Activated CD8-positive, alpha-beta memory T cell treated with anti-CD3 and anti-CD28 coated beads, Interleukin-2, amount 50 U/mL, for 24 hours (primary cell): Measurements from ENCODE around the gene ARHGAP23.
"Not testable (repeated sequence)": the region's sequence is repeated elsewhere in the genome, so short reads cannot be mapped to it uniquely, and the experiment has no call there.

Experiments used
- DNase-seq: peaks from one replicate; pipeline ENCODE4 v3.0.0-alpha.2; 2020; ENCODE audit errors: extremely low read depth

Gene ARHGAP23

DNA sequence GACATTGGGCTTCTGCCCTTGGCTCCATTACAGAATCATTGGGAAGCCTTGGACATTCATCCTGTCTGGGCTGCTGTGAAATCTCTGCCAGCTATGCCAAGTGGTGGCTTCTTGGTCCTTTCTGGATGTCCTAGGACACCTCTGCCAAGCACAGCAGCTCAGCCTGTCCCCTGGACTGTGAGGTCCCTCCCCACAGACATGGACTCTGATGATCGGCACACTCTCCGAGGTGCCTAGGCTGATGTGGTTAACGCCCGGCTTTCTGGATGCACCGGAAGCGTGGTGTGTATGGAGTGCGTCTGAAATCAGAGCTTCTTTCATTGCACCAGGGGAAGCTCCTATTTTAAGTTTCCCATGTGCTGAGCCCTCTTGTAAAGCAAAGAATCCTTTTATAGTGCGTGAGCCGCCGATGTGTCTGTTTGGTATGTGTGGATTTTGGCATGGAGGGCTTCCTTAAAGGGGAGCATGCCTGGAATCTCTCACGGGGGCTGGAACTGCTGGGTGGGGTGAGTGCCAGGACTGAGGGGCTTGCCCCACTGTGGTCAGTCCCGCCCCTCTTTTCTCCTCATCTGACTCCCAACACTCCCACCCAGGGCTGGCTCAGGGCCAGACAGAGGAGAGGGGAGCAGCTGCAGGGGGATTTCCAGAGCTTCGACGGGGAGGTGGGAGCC is 7.0 kb upstream of the ARHGAP23 start:
- DNase-seq, result no peak

DNA sequence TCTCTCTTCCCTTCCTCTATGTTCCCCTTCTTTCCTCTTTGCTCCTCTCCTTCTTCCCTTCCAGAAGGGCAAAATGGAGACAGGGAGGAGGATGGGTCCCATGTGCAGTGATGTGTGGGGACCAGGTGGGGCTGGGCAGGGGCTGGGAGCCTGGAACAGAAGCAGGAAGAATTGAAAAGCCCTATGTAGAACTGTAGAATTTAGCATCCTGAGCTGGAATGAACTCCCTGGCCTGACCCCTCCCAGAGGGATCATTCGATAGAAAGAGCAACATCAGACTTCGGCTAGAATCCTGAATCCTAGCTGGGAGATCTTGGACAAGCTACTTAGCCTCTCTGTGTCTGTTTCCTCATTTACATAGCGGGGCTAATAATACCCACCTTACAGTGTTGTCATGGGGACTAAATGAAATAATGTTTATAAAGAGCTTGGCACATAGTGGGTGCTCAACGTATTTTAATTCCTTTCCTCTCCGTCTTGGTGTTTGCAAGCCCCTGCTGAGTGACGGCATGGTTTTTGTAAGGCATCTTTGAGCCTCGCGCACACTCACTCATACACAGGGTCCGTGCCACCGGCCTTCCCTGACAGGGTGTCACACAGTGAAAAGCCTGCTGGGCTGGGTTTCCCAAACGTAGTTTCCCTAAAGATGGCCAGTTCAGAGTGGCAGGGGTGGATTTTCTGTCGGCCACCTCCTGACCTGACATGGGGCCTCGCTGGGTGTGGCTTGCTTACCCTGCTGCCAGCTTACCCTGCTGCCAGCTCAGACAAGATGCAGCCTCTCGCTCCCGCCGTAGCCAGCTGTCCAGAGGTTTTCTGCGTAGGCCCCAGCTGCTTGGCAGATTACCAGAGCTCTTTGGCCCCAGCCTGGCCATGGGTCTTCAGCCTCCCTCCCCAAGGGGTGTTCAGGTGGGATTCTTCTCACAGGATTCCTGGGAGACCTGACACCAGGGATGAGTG is 6.1 kb upstream of the ARHGAP23 start:
- no peak for DNase-seq

DNA sequence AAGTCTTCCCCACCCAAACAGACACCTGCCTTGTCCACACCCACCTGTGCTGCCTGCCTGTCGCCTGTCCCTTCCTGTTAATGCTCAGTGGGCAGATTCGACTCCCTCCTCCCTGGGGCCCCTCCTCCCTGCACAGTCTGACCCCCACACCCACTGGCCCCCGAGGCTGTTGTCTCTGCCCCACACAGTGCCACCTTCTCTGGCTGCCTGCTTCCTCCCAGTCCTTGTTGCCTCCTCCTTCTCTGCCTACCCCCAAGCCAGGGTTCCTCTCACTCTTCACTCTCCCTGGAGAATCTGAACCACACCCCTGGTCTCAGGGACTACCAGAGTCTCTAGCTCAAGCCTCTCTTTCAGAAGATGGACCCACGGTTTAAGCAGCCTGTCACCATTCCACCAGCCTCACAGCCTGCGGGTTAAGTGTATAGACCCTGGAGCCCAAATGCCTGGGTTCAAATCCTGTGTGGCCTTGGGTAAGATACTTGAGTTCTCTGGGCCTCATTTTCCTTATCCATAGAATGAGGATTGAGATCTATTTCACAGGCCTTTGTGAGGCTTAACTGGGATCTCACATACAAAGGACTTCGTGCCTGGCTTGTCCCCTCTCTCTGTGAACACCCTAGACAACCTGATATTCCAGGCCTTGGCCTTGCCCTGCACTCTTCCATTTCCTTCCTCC is 3.8 kb upstream of the ARHGAP23 start:
- DNase-seq, result no peak

DNA sequence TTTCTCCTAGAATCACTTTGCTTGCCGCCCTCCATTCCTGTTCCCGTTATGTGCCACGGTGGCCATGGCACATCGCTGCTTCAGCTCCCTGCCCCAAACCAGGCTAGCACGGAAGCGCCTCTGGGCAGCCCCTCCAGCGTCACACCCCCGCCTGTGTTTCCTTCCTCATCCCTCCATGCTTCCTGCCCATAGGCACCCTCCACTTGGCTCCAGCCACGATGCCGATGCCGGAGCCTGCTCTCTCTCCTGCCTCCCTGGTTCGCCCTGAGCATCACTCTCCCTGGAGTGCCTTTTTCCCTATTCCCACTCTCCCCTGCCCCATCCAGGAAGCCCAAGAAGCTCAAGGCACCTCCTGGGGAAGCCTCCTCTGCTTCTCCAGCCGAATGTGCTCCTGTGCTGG is 3.2 kb upstream of the ARHGAP23 start:
- DNase-seq, result no peak

DNA sequence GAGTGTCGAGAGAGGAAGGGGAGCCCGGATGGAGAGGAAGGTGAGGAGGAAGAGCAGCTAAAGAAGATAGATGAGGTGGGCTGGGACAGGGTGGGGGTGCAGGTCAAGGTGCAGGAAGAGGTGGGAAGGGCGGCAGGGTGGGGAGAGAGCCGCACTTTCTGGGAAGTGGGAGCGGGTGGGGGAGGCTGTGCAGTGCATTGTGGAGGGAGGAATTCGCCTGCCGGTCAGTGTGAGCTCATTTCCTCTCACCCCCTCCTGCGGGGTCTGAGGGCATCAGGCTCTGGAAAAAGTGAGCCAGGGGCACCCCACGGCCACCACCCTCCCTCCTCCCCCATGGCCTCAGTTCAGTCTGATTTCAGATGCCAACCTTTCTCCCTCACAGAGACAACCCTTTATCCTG is 2.5 kb upstream of the ARHGAP23 start:
- no peak for DNase-seq

DNA sequence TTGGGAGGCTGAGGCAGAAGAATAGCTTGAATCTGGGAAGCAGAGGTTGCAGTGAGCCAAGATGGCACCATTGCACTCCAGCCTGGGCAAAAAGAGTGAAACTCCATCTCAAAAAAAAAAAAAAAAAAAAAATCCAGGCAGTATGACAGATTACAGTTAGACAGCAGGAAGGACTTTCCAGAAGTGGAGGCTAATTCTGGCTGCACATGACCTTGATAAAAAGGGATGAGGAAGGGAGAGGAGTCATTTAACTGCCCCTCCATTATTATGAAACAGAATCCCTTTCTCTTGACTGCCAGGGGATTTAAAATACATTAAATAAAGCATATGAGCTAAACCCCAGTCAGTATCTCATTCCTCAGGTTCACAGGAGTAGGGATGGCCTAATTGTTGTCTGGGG is 1.8 kb upstream of the ARHGAP23 start:
- no peak for DNase-seq

DNA sequence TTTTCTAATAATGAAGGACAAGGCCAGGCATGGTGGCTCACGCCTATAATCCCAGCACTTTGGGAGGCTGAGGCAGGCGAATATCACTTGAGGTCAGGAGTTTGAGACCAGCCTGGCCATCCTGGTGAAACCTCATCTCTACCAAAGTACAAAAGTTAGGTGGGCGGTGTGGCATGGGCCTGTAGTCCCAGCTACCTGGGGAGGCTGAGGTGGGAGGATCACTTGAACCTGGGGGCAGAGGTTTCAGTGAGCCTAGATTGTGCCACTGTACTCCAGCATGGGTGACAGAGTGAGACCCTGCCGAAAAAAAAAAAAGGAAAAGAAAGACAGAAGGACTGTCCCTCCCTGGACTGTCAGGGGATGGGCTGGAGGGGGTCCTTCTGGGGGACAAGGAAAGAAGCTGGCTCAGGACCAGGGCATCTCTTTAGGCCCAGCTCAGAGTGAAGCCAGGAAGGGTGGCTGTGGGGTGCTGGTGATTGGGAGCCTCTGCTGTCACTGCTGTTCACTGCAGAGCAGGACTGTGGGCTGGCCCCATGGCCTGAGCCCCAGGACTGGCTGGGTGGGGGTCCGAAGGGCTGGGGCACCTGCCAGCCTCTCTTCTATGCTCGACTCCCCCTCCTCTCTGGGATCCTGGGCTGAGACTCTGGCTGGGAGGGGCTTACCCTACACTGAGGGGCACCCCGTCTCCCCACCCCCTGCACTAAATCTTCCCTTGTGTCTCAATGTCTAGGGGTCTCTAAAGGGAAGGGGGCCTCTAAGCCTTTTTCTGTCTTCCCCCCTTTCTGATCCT is 909 bp upstream of the ARHGAP23 start:
- no peak for DNase-seq

DNA sequence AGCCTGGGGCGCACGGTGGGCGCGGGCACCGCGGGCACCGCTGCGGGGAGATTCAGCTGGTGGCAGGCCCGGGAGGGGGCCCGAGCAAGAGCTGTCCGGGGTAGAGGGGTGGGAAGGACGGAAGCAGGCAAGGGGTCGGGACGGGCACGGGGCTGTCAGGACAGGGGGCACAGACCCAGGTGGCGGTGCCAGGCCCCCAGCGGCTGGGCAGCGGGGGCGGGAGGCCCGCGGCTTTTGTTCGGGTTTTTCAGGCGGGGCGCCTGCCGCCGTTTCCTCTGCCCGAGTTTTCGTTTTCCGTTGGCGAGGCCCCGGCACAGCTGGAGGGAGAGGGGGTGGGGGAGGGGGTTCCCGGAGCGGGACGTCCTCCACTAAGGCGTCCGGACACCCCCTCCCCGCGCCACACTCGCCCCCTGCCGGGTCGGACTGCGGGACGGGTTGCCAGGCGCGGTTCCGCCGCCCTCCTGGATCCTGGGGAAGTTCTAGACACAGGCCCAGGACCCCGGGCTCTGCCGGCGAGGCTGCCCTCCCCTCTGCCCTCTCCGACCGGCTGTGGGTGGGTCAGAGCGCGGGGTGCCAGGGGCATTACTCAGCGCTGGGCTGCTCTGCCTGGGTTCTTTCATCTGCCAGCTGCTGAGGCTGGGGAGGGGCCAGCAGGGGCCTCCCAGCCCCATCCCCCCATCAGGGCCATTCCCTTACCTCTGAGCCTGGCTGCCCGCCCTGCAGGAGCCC is 543 bp downstream of the ARHGAP23 start:
- no peak for DNase-seq

DNA sequence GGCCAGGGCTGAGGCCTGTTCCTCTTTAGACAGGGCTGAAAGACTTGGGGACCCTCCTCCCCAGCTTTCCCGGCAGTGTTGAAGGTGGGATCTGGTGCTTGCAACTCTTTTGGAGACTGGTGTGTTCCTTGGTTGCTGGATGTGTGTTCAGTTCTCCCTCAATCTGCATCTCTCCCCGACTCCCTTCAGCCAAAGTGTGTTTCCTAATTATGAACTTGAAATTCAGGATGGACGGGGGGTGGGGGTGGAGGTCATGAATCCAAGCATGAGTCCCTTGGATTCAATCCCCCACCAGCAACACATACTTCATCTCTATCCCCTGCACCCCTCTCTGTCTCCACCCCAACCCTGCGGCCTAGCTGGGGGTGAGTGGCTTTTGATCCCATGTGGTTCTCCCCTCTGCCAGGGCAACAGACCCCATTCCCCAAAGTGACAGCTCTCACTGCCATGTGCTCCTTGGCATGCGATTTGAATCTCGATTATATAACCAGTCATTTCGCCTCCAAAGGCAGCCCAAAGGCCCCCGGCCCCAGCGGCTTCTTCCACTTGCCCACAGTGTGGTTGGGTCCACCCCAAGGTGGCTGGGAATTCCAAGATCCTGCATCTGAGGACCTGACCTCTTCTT is 1.3 kb downstream of the ARHGAP23 start:
- no peak for DNase-seq

DNA sequence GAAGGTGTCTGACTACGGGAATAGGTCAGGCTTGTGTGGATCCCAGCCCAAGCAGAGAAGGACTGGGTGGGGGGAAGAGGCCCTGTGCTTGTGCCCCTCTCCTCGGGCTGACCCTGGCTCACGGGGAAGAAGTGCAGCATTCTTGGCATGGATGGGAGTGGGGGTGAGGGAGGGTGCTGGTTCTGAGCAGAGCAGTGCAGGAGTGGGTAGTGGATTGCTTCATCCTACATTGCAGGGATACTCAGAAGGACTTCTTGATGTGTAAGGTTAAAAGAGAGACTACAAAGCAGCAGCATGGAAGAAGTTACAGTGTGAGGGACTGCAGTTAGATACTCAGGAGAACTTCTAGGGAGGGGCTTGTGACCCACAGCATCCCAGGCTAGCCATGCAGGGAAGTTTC is 2.1 kb downstream of the ARHGAP23 start:
- no peak for DNase-seq

DNA sequence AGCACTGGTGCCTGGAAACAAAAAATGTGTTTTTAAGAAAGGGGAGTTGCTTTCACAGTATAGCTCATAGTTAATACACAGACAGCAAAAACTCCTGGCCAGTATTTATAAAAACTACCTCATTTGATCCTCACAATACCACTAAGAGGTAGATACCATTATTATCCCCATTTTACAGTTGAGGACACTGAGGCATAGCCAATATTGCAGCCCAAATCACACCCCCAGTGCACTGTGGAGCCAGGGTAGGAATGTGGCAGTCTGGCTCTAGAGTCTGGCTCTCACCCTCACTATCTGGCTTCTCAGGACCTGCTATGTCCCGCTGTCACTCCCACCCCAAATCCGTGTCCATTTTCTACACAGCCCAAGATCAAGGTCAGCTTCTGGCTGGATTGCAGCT is 2.6 kb downstream of the ARHGAP23 start:
- DNase-seq, result no peak

DNA sequence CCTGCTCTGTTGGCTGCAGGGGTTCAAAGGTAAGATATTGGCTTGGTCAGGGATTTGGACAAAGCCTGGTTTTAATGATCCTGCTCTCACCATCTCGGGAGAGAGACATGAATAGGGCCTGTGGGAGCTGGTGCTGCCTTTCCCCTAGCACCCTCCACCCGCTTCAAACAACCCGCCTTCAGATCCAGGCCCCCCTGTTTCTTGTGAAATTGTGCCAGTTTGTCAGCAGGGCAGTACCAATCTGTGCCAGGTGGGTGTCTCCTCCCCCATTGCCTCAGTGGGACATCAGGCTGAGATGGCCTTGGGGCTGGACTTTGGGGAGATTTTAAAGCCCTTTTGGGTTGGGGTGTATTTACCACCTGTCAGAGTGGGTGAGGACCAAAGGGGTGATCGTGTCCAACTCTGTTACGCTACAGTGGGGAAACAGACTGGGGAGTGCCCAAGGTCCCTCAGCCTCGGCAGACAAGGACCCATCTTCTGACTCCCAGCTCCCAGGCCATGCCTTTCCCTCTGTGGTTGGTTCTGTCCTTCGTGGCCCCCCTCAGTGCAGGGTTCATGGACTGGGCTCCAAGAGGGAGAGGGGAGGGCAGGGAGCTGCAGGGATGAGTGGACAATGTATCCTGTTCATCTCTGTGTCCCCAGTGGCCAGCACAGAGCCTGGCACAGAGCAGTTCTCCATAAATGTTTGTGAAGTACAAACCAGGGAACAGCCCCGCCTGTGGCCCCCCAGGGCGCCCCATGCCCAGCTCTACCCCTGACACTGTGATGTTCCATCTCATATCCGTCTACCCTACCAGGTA is 3.3 kb downstream of the ARHGAP23 start:
- DNase-seq, result no peak

DNA sequence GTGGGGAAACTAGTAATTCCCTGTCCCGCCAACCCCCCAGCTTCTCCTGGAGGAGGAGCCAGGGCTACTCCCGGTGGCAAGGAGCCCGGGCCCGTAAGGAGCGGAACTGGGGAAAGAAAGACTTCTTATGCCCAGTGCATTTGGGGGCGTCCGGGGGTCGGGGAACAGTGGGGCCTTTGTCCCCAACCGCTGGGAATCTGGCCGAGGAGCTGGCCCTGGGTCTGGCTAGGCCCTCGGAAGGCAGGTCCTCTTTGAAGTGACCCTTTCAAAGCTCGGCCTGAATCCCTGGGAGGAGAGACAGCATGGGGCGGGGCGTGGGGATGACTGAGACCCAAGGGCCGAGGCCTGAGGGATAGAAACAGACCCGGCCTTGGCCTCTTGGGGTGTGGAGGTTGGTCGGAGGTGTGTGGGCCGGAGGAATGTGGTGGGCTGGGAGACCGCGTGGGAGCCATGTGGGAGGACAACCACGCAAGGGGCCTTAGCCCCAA is 6.0 kb downstream of the ARHGAP23 start:
- DNase-seq, result no peak

DNA sequence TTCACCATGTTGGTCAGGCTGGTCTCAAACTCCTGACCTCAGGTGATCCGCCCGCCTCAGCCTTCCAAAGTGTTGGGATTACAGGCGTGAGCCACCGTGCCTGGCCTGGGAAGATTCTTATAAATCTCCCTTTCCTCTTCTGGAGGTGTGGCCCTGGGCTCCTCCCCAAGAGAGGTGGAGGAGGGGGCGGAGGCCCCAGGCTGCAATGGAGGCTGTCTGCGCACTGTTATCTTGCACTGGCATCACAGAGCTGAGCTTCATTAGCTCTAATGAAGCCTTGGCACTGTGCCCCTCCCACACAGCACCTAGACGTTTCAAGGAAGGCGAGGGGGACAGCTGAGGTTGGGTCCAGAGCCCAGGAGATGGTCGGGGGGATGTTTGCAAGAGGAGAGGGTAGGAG is 7.5 kb downstream of the ARHGAP23 start:
- DNase-seq, result no peak

DNA sequence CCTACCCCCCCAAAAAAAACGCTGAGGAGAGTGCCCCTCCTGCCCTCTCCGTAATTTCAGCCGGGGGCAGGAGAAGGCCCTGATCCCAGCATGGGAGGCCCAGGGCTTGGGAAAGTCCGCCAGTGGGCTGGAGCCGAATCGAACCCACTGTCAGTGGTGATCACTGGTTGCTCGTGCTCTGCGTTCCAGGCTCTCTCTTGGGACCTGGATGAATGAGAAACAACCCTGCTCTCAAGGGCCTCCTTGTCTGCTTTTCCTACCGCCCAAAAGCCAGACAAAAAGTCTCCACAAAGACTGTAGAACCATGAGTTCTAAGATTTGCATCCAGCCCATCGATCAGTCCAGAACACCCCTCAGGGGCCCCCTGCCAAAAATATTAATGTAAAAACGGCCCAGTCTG is 8.1 kb downstream of the ARHGAP23 start:
- no peak for DNase-seq

DNA sequence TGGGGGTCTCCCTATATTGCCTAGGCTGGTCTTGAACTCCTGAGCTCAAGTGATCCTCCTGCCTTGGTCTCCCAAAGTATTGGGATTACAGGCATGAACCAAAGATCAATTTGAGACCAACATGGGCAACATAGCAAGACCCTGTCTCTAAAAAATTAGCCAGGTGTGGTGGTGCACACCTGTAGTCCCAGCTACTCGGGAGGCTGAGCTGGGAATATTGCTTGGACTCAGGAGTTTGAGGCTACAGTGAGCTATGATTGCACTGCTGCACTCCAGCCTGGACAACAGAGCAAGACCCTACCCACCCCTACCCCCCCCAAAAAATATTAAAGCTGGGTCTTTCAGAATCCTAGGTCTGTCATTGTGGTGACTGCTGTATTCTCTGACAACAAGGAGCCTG is 9.0 kb downstream of the ARHGAP23 start:
- not testable (repeated sequence) for DNase-seq

DNA sequence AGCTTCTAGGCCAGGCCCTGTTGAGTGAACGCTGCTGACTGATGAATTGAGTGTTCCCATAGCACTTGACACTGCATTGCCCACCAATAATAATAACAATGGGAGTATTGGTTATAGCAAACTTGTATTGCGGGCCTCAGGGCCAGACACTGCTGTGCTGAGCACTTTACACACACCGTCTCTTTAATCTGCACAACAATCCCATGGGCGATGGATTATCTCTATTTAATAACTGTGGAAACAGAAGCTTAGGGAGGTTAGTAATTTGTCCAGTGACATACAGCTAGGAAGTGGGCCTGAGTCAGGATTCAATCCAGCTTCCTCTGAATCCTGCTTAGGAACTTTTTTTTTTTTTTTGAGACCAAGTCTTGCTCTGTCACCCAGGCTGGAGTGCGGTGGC is 11.2 kb downstream of the ARHGAP23 start:
- DNase-seq, result no peak

DNA sequence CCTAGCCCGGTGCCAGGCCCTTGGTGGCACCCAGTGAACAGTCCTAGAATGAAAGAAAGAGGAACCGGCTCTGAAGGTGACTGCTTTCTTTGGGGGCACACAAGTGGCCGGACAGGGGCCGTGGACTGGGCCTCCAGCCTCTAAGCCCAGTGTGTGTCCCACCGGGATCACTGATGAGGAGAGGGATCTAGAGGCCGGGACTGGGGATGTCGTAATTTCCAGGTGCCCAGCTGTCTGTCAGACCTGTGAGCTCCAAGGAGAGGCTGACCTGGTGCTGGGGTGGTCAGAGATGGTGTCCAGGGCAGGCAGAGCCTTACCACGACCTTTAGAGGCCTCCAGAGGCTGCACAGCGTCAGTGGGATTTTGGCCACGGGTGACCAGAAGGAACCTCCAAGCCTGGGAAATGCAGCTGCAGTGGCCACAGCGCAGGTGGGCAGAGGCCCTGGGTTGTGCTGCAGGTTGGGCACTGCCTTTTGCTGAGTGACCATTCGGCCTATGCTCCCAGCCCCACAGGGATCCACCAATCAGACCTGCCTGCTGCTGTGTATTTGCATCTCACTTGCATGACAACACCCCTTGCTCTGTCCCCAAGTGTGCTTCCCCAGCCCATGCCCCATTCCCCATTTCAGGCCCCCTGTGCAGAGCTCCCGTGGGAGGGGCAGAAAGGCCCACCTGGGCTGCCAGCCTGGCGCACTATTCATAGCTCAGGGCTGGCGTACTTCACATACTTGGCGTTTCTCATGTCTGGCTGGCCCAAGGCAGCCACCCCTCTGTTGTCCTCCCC is 12.5 kb downstream of the ARHGAP23 start:
- no peak for DNase-seq
